ENCODE results near the gene CKM.
"Not testable (repeated sequence)": the region's sequence is repeated elsewhere in the genome, so short reads cannot be mapped to it uniquely, and the experiment has no call there.

Gene CKM

DNA sequence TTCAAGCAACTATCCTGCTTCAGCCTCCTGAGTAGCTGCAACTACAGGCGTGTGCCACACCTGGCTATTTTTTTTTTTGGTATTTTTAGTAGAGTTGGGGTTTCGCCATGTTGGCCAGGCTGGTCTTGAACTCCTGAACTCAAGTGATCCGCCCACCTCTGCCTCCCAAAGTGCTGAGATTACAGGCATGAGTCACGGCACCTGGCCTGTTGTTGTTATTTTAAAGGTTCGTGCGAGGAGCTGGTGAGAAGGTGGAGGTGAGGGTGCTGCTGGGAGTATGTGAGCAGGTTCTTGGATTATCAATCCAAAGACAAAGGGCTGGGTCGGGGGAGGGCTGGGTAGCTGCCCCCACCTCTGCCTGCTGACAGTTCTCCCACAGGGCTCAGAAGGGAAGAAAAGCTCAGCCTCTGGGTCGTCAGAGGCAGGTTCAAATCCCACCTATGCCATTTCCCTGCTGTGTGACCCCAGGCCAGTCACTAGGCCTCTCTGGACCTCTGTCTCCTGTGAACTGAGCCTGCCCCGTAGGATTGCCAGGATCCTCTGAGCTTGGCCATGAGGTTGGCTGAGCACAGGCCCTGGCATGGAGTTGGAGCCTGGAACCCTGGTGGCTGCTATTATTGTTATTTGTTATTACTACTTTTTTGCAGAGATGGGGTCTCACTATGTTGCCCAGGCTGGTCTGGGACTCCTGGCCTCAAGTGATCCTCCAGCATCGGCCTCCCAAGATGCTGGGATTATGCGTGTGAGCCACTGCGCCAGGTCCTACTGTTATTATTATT is 1.5 kb downstream of the CKM start:
- no peak for DNase-seq (ENCODE audit: low read depth)

DNA sequence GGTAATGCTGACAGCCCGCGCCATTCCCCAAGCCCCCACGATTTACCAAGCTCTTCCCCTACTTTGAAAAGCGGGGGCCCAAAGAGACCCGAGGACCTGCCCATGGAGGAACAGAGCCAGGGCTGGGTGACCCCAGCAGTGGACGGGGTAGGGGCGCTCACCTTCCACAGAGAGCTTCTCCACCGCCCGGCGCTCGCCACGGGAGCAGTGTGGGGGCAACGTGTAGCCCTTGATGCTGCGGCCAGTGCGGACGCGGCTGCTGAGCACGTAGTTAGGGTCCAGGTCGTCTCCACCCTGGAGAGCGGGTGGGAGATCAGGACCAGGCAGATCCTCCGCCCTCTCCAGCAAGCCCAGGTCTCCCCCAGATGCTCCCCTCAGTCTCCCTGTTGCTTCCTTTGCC is 7.4 kb downstream of the CKM start:
- no peak for DNase-seq (ENCODE audit: low read depth)

DNA sequence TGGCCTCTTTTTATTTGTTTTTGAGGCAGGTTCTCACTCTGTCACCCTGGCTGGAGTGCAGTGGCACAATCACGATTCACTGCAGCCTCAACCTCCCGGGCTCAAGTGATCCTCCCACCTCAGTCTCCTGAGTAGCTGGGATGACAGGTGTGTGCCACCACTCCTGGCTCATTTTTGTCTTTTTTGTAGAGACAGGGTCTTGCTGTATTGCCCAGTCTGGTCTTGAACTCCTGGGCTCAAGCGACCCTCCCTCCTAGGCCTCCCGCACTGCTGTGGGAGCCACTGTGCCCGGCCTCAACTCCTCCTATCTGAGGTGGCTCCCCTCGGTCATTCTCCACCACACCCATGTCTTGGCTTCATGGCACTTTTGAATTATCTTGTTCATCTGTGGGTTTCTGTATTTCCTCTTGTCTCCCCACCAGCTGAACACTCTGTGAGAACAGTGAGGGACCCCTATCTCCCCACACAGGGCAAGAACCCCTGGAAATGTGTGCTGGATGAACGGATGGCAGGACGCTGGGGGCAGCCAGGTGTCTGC is 7.9 kb downstream of the CKM start:
- no peak for DNase-seq (ENCODE audit: low read depth)

DNA sequence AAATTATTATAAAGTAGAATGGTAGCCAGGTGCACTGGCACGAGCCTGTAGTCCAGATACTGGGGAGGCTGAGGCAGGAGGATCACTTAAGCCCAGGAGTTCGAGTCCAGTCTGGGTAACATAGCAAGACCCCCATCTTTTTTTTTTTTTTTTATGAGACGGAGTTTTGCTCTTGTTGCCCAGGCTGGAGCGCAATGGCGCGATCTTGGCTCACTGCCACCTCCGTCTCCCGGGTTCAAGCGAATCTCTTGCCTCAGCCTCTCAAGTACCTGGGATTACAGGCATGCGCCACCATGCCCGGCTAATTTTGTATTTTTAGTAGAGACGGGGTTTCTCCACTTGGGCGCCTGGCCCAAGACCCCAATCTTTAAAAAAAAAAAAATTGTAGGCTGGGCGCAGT is 10.4 kb downstream of the CKM start:
- not testable (repeated sequence) for DNase-seq (ENCODE audit: low read depth)

DNA sequence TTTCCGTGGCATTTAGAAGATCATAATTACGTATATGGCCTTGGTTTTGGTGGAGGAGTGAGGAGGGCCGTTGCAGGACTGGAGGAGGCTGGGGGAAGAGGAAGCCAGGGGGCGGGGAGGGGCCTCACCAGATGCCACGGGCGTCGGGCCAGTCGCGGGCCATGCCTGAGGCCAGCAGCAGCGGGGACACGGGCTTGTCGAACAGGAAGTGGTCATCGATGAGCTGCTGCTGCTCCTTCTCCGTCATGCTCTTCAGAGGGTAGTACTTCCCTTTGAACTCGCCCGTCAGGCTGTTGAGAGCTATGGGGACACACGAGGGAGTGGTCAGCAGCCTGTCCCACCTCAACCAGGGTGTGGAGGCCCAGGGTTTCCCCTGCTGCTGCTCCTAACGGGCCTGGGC is 11.1 kb downstream of the CKM start:
- DNase-seq (ENCODE audit: low read depth) = no peak

DNA sequence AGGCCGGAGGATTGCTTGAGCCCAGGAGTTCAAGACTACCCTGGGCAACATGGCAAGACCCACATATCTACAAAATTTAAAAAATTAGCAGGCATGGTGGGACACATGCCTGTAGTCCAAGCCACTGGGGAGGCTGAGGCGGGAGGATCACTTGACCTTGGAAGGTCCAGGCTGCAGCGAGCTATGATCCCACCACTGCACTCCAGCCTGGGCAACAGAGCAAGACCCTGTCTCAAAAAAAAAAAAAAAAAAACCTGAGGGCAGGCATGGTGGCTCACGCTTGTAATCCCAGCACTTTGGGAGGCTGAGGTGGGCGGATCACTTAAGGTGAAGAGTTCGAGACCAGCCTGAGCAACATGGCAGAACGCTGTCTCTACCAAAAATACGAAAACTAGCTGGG is 13.4 kb downstream of the CKM start:
- DNase-seq (ENCODE audit: low read depth) = not testable (repeated sequence)

DNA sequence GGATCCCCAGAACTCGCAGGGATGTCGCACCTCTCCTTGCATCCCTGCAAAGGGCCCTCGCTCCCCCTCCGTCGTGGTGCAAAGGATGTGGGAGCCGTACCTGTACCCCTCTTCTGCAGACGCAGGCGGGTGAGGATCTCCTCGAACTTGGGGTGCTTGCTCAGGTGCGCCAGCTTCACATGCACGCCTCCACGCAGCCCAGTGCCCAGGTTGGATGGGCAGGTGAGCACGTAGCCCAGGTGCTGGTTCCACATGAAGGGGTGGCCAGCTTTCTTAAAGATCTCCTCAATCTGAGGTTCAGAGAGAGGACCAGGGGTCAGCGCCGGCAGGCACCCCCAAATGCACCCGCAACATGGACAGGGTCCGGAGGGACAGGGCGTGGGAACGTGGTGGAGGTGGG is 15.3 kb downstream of the CKM start:
- no peak for DNase-seq (ENCODE audit: low read depth)

DNA sequence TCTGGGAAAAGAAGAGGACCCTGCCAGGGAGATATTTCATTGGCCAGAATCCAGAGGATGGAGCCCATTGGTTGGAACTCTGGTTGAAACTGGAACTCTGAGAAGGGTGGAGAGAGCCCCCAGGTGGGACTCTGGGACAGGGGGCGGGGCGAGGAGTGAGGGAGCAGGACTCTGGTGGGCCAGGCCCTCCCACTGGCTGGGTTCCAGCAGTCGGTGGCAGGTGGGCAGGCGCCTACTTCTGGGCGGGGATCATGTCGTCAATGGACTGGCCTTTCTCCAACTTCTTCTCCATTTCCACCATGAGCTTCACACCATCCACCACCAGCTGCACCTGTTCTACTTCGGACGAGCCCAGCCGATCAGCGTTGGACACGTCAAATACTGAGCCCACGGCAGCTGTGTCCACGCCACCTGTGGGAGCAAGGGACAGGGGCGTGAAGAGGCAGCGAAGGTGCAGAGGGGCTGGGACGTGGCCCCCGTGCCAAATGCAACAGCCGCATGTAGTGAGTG is 16.1 kb downstream of the CKM start:
- DNase-seq (ENCODE audit: low read depth) = no peak

DNA sequence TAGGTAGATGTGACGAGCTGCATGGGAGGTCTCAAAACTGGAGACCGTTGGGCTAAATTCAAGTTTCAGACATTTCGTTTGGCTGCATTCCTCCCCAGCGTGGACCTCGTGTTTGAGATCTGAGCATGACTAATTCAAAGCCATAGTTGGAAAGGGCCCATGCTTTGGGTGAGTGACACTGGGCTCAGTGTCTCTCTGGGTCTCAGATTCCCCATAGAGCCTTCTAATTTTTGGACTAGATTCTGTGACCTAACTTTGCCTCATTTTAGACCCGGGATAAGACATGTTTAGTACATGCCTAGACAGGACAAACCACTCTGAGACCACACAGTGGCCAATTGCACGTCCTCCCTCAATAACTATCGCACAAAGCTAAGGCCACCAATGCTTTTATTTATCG is 16.6 kb downstream of the CKM start:
- no peak for DNase-seq (ENCODE audit: low read depth)

DNA sequence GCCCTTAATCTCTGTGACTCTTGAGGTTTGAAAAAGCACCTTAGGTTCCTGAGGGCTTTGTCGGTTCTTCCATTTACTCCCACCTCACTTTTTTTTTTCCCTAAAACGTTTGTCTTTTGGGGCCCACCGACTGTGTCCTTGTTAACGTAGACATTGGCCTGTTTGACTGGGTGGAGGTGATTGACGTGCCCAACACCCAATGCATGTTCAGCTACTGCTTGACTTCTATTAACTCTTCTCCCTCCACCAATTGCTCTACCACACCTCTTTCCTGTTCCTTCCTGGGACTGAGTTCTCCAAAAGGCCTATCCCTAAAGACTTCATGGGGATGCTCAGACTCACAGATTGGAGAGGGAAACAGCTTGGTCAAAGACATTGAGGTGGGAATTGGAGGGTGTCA is 17.3 kb downstream of the CKM start:
- no peak for DNase-seq (ENCODE audit: low read depth)

DNA sequence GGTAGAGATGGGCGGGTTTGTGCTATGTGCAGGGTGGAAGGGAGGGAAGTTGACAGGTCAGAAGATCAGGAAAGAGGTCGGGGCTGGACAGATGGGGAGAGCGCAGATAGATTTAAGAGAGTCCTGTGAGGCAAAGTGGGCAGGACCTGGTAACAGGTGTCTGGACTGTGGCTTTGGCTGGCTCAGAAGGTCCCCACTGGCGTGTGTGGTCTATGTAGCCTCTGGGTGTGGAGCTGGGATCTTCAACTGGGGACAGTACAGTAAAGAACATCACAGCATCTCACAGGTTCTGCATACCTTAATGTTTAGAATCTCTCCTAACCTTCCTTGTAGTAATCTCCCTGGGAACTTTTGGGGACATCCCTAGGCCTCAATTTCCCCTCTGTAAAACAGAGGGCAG is 17.7 kb downstream of the CKM start:
- no peak for DNase-seq (ENCODE audit: low read depth)

DNA sequence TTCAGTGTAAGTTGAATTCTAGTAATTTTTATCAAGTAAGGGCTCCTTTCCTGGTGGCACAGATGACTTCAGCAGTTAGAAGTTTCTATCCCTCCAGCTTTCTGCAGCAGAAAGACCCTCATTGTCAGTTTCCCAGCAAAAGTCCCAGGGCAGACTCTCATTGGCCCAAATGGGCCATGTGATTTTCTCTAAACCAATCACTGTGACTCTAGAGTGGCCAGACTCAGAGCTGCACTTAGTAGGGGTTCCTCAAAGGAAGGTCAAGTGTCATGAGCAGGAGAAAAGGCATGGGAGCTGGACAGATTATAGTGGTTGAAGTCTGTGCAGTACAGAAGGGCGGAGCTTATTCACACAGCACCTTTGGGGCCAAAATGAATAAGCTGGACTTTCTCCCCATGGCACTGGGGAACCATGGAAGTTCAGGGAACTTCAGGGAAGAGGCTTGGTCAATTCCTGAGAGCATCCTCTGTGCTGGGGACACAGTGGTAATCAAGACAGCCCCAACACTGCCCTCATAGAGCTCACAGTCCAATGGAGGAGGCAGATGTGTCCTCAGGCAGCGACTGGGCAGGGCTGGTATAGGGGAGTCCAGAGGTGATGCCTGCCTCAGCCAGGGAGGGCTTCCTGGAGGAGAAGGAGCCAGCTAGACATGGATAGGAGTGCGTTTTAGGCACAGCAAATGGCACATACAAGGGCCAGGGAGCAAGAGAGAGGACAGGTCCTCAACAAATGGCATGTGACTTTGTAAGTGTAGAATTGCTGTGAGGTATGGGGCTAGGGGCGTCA is 18.3 kb downstream of the CKM start:
- no peak for DNase-seq (ENCODE audit: low read depth)

DNA sequence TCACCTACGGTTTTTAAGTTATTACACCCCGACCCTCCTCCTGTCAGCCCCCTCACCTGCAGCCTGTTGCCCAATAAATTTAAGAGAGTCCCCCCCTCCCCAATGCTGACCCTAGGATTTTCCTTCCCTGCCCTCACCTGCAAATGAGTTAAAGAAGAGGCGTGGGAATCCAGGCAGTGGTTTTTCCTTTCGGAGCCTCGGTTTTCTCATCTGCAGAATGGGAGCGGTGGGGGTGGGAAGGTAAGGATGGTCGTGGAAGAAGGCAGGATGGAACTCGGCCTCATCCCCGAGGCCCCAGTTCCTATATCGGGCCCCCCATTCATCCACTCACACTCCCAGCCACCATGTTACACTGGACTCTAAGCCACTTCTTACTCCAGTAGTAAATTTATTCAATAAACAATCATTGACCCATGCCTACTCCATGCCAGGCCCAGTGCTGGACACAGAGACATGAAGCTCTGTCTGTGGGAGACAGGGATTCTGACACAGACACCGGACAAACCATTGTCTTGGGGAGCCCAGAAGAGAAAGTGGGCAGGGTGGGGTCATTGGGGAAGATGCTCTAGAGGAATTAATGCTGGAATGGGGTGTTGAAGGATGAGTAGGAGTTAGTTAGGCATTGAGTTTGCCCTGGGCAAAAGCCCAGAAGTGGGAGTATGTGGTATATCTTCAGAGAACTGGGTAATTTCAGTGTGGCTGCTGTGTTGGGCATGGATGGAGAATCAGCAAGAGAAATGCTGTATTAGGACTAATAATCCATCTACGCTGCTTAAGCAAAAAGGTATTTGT is 19.2 kb downstream of the CKM start:
- DNase-seq (ENCODE audit: low read depth) = no peak

DNA sequence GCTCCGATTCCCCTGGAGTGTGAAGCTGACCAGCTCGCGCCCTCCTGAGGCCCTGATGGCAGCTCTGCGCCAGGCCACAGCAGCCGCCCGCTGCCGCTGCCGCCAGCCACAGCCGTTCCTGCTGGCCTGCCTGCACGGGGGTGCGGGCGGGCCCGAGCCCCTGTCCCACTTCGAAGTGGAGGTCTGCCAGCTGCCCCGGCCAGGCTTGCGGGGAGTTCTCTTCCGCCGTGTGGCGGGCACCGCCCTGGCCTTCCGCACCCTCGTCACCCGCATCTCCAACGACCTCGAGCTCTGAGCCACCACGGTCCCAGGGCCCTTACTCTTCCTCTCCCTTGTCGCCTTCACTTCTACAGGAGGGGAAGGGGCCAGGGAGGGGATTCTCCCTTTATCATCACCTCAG is 20.3 kb downstream of the CKM start:
- no peak for DNase-seq (ENCODE audit: low read depth)

DNA sequence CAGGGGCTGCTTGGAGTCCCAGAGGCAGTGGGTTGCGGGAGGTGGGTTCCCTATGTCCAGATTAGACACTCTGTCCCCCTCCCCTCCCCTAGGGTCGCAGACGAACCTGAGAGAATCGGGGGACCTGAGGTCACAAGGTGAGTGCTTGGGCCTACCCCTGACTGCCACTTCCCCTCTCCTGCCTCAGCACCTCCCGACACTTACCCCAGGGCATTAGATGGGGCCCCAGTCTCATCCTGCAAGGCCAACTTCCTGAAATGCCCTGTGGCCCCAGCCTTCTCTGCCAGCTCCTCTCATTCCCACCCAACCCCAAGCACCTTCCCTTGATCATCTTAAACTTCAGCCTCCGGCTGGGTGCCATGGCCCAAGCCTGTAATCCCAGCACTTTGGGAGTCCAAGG is 23.0 kb downstream of the CKM start:
- no peak for DNase-seq (ENCODE audit: low read depth)

DNA sequence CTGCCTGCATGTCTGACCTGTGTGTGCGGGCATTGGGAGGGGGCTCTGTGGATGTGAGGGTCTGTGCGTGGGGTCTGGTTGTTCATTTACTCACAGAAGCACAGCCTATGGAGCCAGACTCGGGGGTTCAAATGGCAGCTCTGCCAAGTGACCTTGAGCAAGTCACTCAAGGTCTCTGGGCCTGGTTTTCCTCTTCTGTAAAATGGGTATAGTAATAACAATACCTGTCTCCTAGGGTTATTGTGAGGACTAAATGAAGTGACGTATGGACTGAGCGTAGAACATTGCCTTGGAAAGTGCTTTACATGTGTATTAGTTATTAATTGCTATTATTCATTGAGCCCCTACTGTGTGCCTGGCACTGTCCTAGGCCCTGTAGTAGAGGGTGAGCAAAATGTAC is 24.4 kb downstream of the CKM start:
- no peak for DNase-seq (ENCODE audit: low read depth)

DNA sequence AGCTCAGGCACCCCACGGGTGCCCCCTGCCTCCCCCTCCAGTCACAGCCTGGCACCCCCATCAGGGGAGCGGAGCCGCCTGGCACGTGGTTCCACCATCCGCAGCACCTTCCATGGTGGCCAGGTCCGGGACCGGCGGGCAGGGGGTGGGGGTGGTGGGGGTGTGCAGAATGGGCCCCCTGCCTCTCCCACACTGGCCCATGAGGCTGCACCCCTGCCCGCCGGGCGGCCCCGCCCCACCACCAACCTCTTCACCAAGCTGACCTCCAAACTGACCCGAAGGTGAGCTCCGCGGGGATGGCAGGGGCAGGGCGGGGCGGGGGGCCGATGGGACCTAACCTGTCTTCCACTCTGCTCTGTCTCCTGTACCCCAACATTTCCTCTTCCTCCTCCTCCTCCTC is 25.0 kb downstream of the CKM start:
- DNase-seq (ENCODE audit: low read depth) = no peak

DNA sequence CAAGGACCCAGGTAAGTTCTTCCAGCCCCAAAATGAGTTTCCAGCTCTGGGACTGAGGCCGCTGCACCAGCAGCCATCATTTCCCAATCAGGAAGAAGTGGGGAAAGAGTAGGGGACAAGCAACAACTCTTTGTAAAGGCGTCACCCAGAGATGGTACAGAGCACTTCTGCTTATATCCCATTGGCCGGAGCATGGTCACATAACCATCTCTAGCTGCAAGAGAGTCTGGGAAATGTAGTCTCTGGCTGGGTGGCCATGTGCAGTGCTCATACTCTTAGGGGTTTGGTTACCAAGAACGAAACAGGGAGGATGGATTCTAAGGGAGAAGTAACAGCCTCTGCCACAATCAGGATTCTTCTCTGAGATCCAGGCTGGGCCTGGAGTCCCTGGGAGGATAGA is 26.3 kb downstream of the CKM start:
- DNase-seq (ENCODE audit: low read depth) = no peak

DNA sequence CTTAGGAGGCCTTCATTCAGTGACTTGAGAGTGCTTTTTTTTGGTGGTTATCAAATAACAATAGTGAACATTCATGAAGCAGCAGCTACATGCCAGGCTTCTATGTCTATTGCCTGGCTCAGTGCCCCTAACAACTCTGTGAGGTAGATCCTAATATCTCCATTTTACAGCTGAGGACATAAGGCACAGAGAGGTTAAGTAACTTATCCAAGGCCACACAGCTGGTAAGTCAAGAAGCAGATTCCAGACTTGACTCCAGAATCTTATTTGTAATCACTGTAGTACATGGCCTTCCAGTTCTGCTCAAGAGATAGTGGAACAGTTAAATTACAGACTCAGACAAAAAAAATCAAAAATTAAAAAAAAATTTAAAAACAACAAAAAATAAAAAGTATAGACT is 26.8 kb downstream of the CKM start:
- DNase-seq (ENCODE audit: low read depth) = no peak

DNA sequence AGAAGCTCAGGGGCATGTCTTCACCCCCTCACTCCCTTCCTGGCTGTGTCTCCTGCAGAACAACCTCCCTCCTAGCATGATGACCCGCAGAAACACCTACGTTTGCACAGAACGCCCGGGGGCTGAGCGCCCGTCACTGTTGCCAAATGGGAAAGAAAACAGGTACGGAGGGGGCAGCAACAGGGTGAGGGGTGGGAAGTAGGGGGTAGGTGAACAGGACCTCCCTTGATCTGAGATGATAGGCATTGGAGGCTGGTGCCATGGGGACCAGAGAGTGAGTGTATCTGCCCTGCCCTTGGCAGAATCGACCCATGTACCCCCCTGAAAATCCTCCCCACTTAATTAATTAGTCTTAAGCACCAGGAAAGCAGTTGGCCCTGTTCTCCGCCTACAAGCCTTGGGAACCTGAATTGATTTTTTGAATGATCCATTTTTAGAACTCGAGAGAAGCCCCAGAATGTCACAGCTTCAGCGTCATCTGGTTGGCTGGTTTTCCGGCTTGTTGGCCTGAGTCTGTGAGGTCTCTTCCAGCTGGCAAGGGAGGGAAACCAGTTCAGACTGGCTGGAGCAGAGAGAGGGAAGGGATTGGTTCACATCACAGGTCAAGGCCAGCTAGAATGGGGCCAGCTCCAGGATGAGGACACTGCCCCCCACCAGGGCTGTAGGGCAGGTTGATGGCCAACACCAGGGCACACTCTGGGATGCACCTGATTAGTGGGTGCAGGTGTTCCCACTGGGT is 28.2 kb downstream of the CKM start:
- no peak for DNase-seq (ENCODE audit: low read depth)

DNA sequence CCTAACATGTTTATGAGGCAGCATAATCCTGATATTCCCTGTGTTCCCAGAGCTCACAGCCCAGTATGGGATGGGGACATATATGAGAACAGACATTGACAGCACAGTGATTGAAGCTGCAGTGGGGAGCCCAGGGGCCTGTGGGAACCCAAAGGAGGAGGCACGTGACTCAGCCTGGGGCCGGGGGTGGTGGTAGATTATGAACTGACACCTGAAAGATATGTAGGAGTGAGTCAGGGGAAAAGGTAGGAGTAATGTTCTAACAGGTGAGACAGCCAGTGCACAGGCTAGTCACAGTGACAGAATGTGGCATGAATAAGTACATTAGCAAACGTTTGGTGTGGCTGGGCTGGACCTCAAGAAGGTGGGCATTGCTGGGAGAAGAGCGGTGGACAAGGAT is 29.0 kb downstream of the CKM start:
- DNase-seq (ENCODE audit: low read depth) = no peak

DNA sequence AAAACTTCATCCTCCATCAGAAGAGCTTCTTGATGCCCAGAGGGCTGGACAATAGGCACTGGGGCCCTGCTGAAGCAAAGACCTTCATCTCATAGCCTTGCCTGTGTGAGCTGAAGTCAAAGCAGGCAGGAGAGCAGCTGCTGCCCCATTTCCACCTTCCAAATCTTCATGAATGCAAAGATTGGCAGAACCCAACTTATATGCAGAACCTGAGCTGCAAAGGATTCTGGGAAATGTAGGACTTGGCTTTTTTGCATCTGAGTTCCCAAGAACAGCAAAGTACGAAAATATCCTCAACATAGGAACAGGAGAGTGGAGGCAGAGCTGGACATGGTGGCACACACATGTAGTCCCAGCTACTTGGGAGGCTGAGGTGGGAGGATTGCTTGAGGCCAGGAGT is 30.8 kb downstream of the CKM start:
- DNase-seq (ENCODE audit: low read depth) = no peak
